Activated CD8-positive, alpha-beta memory T cell treated with anti-CD3 and anti-CD28 coated beads, Interleukin-2, amount 50 U/mL, for 1 hour (primary cell): ENCODE data around the gene GABRD.

ENCODE experiments used
- DNase-seq: peaks from one replicate; pipeline ENCODE4 v3.0.0-alpha.2; 2020; ENCODE audit errors: extremely low read depth

The GABRD gene

GRCh38 chr1:1985375-1986050 is 33.6 kb upstream of the GABRD start:
- DNase-seq, result no peak

- no peak for DNase-seq
These were observed 32.5 kb upstream of the GABRD start for GRCh38 chr1:1986451-1987141.

GRCh38 chr1:1987142-1987510 is 32.0 kb upstream of the GABRD start:
- no peak for DNase-seq

GRCh38 chr1:1988061-1988945 is 30.8 kb upstream of the GABRD start:
- DNase-seq, result no peak

- no peak for DNase-seq
These were observed 30.0 kb upstream of the GABRD start for GRCh38 chr1:1989102-1989542.

GRCh38 chr1:1989789-1990188 is 29.4 kb upstream of the GABRD start:
- DNase-seq, result no peak

- no peak for DNase-seq
These were observed 28.9 kb upstream of the GABRD start for GRCh38 chr1:1990222-1990621.

- no peak for DNase-seq
These were observed 24.6 kb upstream of the GABRD start for GRCh38 chr1:1994536-1994935.

GRCh38 chr1:1996207-1996651 is 22.9 kb upstream of the GABRD start:
- no peak for DNase-seq

GRCh38 chr1:1997576-1997975 is 21.6 kb upstream of the GABRD start:
- DNase-seq, result no peak

- DNase-seq, result no peak
These were observed 18.7 kb upstream of the GABRD start for GRCh38 chr1:2000432-2000831.

GRCh38 chr1:2000850-2001249 is 18.3 kb upstream of the GABRD start:
- DNase-seq, result no peak

GRCh38 chr1:2001773-2002411 is 17.3 kb upstream of the GABRD start:
- no peak for DNase-seq

- DNase-seq, result no peak
These were observed 15.5 kb upstream of the GABRD start, which contains the start of gene CFAP74 for GRCh38 chr1:2003541-2004131. TSS of gene CFAP74 (minus strand) at chr1:2003786. CDS start at chr1:1990956, 12,830 bp downstream.

- no peak for DNase-seq
These were observed 14.3 kb upstream of the GABRD start for GRCh38 chr1:2004856-2005255.

- DNase-seq, result no peak
These were observed 9.8 kb upstream of the GABRD start for GRCh38 chr1:2009101-2010053.

GRCh38 chr1:2014181-2014580 is 5.0 kb upstream of the GABRD start:
- DNase-seq, result no peak

GRCh38 chr1:2014741-2015735 is 4.1 kb upstream of the GABRD start:
- DNase-seq, result no peak

GRCh38 chr1:2016123-2016522 is 3.0 kb upstream of the GABRD start:
- DNase-seq, result no peak
